RKO (cell line): Measurements from ENCODE around the gene NT5C2.

Experiments
- DNase-seq: peaks from one replicate; pipeline ENCODE4 v3.0.0-alpha.2; 2016; ENCODE audit warnings: low spot score

The NT5C2 gene

GRCh38 chr10:103058034-103058433 is 135.0 kb downstream of the NT5C2 start:
- no peak for DNase-seq

DNA sequence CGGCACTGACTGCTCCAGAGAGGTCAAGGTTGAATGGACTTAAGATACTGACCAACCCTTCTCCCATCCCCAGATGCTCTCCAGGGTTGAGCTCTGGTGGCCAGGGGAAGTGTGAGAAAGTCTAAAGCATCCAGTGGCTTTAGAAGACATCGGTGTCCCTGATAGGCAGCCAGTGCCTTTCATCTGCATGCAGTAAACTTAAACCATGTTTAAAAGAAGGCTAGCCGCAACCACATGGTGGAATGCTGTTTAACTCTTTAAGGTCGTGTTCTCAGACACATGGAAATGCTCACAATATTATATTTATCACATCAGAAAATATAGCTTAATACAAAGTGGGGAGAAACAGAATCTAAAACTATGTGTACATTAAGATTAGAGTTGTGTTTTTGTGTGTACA is 138.0 kb downstream of the NT5C2 start:
- no peak for DNase-seq

- no peak for DNase-seq
These were observed 138.5 kb downstream of the NT5C2 start for GRCh38 chr10:103054621-103055020.

GRCh38 chr10:103053659-103054581 is 139.2 kb downstream of the NT5C2 start:
- peak; percentile 30 for DNase-seq

- DNase-seq, result no peak
These were observed 143.8 kb downstream of the NT5C2 start for GRCh38 chr10:103049237-103049636.

- DNase-seq, result no peak
These were observed 145.7 kb downstream of the NT5C2 start for GRCh38 chr10:103047381-103047780.

- DNase-seq, result no peak
These were observed 147.1 kb downstream of the NT5C2 start for GRCh38 chr10:103045961-103046360.

- DNase-seq, result no peak
These were observed 148.1 kb downstream of the NT5C2 start for GRCh38 chr10:103044942-103045489.

DNA sequence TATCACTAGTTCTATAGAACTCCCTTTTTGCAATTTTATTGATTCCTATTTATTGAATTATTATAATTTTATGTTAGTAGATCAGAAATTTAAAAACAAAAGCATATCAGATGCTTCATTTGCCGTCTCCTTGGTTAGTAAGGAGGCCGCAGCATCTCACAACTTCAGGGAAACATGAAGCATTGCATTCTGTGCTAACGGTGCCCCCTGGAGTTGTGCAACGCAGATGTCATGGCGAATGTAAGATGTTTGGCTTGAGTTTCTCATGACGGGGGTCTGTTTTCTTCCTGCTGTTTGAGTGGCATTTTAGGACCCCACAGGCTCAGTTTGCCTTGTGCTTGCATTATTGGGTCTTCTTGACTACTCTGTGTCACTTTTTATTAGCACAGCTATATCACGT is 150.2 kb downstream of the NT5C2 start:
- DNase-seq, result no peak

DNA sequence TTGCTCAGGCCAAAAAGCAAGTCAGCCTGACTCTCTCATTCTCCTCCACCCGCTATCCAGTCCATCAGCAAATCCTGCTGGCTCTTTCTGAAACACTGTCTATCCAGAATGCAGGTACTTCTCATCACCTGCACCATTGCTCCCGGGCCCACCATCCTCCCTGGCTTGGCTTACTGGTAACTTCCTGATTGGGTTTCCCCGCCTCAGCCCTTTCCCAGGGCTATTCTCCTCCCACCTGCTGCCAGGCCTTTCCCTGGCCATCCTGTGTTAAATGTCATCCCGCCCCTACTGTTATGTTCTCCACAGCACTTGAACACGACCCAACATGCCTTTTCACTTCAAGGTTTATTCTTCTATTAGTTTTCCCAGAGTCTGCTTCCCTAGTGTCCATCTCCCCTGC is 150.9 kb downstream of the NT5C2 start:
- no peak for DNase-seq

DNA sequence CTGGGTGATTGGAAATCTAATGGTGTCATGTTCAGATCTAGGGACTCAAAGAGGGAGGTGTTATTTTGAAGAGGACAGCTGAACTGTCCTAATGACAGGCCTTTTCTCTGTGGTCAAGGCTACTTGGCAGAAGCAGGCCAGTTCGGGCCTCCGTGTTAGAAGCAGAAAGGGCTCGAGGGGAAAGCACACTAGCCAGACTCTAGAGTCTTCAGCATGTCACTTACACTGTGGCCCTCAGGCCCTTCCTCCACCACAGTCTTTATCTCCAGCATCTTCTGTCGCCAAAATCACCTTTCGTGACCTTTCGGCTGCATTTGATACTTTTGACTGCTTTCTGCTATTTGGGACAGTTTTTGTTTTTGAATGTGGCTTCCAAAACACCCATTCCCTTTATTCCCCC is 151.7 kb downstream of the NT5C2 start:
- DNase-seq, result no peak

DNA sequence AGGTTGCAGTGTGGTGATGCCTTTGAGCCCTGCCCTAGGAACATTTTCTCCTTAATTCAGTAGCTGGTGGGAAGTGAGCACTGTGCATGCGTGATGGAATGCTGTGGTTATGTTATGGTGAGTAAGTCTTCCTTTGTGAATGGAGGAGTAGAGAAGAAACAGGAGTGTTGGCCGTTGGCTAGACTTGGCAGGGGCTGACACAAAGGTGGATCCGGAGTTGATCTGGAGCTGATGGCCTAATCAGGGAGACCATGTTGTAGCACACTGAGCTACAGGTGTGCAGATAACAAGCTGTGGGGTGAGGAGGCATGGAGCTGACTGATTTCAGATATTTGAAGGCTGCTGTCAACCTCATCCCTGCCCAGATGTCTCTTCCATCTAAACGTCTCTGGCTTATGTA is 152.7 kb downstream of the NT5C2 start:
- no peak for DNase-seq

DNA sequence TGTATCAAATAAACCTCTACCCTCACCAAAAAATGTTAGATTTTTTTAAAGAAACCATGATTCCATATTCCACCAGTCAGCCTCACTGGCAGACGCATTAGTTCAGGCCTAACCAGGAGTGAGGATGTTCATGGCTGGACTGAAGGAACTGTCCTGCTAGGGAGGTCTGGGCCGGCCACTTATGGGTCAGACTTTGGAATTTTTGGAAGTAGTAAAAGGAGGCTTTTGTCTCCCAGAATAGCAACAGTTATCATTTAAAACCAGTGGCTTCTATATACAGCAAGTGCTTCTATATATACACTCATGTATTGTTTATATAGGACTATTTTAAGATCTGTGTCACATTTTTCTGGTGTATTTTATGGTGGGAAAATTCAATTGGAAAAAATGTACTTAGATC is 154.5 kb downstream of the NT5C2 start:
- DNase-seq, result no peak
